Effector memory CD4-positive, alpha-beta T cell (primary cell): ENCODE results near the gene NHLRC4.

Source experiments
- DNase-seq, 3 donors: peaks; one replicate each; pipeline ENCODE4 v3.0.0-alpha.2; 2020
- H3K27ac ChIP-seq: 2 replicates; pipeline ENCODE4 v1.7.0; 2013; ENCODE audit warnings: mild to moderate bottlenecking, low read length, moderate library complexity; ENCODE audit not compliant: insufficient read depth, poor library complexity, severe bottlenecking
- H3K27me3 ChIP-seq: replicated peaks from 2 replicates; pipeline ENCODE4 v1.7.0; 2013; ENCODE audit warnings: mild to moderate bottlenecking, low read length; ENCODE audit not compliant: insufficient read depth, control insufficient read depth, poor library complexity, severe bottlenecking
- H3K36me3 ChIP-seq: 2 replicates; pipeline ENCODE4 v1.7.0; 2013; ENCODE audit warnings: mild to moderate bottlenecking, low read length, moderate library complexity; ENCODE audit not compliant: control insufficient read depth, insufficient read depth
- H3K4me1 ChIP-seq: 2 replicates; pipeline ENCODE4 v1.7.0; 2013; ENCODE audit warnings: low read length, mild to moderate bottlenecking; ENCODE audit not compliant: control insufficient read depth, insufficient read depth, poor library complexity, severe bottlenecking
- H3K4me3 ChIP-seq: 2 replicates; pipeline ENCODE4 v1.7.0; 2013; ENCODE audit warnings: low read length, low read depth, mild to moderate bottlenecking; ENCODE audit not compliant: insufficient read depth, poor library complexity, severe bottlenecking
- H3K9me3 ChIP-seq: 2 replicates; pipeline ENCODE4 v1.7.0; 2013; ENCODE audit warnings: mild to moderate bottlenecking, low read length, moderate library complexity; ENCODE audit not compliant: control insufficient read depth

NHLRC4 gene

GRCh38 chr16:554297-554621 lies 12.5 kb upstream of the NHLRC4 start:
- no peak for DNase-seq
- no peak overlapping the region for H3K27ac ChIP-seq
- H3K9me3 ChIP-seq: no peaks in the 10 kb centered on the region
- H3K27me3 ChIP-seq: peaks cover 8% of the 10 kb centered on the region
- H3K4me1 ChIP-seq: no peaks in the 10 kb centered on the region
- H3K4me3 ChIP-seq: no peak overlapping the region
- peaks cover 17% of the 10 kb centered on the region for H3K36me3 ChIP-seq

GRCh38 chr16:554640-555365 lies 12.0 kb upstream of the NHLRC4 start:
- no peaks in the 10 kb centered on the region for H3K4me1 ChIP-seq
- no peak for DNase-seq
- H3K27ac ChIP-seq: no peak overlapping the region
- H3K36me3 ChIP-seq: peaks cover 17% of the 10 kb centered on the region
- H3K9me3 ChIP-seq: no peaks in the 10 kb centered on the region
- no peak overlapping the region for H3K4me3 ChIP-seq
- peaks cover 13% of the 10 kb centered on the region for H3K27me3 ChIP-seq

- peaks cover 16% of the 10 kb centered on the region for H3K27me3 ChIP-seq
- H3K36me3 ChIP-seq: peaks cover 17% of the 10 kb centered on the region
- no peak overlapping the region for H3K27ac ChIP-seq
- no peak overlapping the region for H3K4me3 ChIP-seq
- H3K4me1 ChIP-seq: no peaks in the 10 kb centered on the region
- H3K9me3 ChIP-seq: no peaks in the 10 kb centered on the region
- no peak for DNase-seq
These were observed 11.0 kb upstream of the NHLRC4 start for GRCh38 chr16:555528-556473.

DNA sequence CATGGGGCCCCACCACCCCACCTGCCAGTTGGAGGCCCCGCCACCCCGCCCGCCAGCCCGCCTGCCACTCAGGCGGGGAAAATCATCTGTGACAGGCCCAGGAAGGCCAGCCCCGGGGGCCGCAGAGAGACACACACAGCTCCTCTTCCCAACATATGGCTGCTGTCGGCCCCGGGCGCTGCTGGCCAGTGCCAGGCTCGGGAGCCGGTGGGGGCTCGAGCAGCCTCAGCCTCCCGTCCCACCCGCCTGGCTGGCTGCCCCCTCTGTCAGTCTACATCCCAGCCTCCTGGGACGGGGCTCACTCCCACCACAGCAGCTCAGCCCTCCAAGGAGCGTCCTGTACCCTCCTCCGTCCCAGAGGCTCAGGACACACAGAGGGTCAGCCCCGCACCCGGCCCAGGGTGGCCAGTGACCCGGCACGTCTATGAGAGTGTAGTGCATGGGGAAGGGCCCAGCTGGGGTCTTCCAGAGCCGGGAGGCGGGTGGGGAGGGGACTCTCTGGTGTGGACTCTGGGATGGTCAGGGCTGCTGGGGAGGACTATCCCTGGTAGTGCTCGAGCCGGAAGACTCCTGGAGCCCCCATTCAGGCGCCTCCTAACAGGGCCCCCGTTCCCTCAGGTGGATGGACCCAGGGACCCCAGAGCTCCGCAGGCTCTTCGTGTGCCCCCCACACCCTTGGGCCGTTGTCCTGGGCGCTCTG lies 10.2 kb upstream of the NHLRC4 start:
- Histone ChIP-seq H3K9me3 (no peaks in the 10 kb centered on the region), H3K4me3 (no peak overlapping the region), H3K4me1 (no peaks in the 10 kb centered on the region), H3K27ac (no peak overlapping the region), H3K36me3 (peaks cover 14% of the 10 kb centered on the region), H3K27me3 (peaks cover 22% of the 10 kb centered on the region)
- DNase-seq: no peak

- DNase-seq: no peak
- no peak overlapping the region for H3K4me3 ChIP-seq
- no peaks in the 10 kb centered on the region for H3K4me1 ChIP-seq
- H3K27ac ChIP-seq: no peak overlapping the region
- H3K9me3 ChIP-seq: no peaks in the 10 kb centered on the region
- peaks cover 22% of the 10 kb centered on the region for H3K27me3 ChIP-seq
- H3K36me3 ChIP-seq: peaks cover 6% of the 10 kb centered on the region
These were observed 9.1 kb upstream of the NHLRC4 start for GRCh38 chr16:557463-558297.

GRCh38 chr16:558298-559020 lies 8.3 kb upstream of the NHLRC4 start:
- Histone ChIP-seq H3K27me3 (peaks cover 22% of the 10 kb centered on the region), H3K27ac (no peak overlapping the region)
- DNase-seq: no peak

DNA sequence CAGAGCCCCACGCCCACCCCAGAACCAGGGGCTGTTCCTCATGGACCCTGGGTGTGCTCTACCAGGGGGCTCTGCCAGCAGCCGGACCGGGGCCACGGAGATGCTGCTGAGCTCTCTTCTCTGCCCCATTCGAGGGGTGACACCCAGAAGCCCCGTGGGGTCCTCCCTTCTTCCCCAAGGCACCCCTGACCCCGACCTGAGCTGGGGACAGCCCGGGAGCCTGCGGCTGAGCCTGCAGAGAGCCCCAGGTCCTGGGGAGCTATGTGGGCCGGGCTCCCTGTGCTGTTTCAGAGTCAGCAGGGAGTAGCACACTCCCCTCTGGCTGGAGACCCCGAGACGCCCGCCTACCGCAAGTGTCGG lies 7.8 kb upstream of the NHLRC4 start:
- Histone ChIP-seq H3K27me3 (peaks cover 22% of the 10 kb centered on the region), H3K4me1 (no peaks in the 10 kb centered on the region), H3K36me3 (no peaks in the 10 kb centered on the region), H3K27ac (no peak overlapping the region), H3K4me3 (no peak overlapping the region), H3K9me3 (no peaks in the 10 kb centered on the region)
- DNase-seq: no peak

More at GRCh38 chr16:558298-559020, 8.3 kb upstream of the NHLRC4 start:
- H3K36me3 ChIP-seq: peaks cover 2% of the 10 kb centered on the region
- no peaks in the 10 kb centered on the region for H3K4me1 ChIP-seq
- no peaks in the 10 kb centered on the region for H3K9me3 ChIP-seq
- no peak overlapping the region for H3K4me3 ChIP-seq

DNA sequence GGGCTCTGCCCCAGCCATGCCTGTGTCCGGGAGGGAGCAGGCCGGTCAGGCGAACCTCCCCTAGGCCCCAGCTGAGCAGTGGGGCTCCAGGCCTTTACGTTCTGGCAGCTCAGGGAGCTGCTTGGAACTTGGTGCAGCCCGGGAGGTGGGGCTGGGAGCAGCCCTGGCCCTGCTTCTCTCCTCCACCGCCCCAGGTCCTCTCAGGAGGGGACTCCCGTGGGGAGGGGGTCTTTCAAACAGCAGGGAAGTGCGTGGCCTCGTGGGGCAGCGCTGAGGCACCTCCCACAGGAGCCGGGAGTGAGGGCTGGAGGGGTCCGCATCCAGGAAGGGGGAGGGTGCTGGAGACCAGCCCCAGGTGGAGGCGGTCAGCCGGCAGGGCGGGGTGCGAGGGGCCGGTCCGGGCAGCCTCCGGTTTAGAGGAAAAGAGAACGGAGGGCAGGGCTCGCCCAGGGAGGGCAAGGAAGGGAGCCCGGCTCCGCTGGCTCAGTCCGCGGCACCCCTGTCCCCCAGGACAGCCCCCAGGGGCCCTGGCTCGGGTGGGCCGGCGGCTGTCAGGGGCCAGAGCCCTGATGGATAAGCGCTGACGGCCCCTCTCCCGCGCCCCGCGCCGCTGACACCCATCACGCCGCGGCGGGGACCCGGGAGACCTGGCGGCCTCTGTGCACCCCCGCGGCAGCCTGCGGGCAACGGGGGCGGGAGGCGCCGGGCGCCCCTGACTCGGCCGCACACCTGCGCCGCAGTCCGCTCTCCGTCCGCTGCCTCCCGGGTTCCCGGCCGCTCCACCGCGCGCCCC lies 7.2 kb upstream of the NHLRC4 start:
- Histone ChIP-seq H3K9me3 (no peaks in the 10 kb centered on the region), H3K27ac (no peak overlapping the region), H3K4me3 (no peak overlapping the region), H3K36me3 (no peaks in the 10 kb centered on the region), H3K4me1 (no peaks in the 10 kb centered on the region), H3K27me3 (peaks cover 22% of the 10 kb centered on the region)
- DNase-seq: no peak
